AG20443 (cell line): Measurements from ENCODE around the gene MYH9.
A peak's percentile ranks its signal among the peaks of the same experiment; 100 is the strongest.
"Not testable (repeated sequence)": the region's sequence is repeated elsewhere in the genome, so short reads cannot be mapped to it uniquely, and the experiment has no call there.

ENCODE experiments used
- DNase-seq: peaks from one replicate; pipeline ENCODE4 v3.0.0; 2012; ENCODE audit warnings: low spot score, mixed read lengths

The MYH9 gene

DNA sequence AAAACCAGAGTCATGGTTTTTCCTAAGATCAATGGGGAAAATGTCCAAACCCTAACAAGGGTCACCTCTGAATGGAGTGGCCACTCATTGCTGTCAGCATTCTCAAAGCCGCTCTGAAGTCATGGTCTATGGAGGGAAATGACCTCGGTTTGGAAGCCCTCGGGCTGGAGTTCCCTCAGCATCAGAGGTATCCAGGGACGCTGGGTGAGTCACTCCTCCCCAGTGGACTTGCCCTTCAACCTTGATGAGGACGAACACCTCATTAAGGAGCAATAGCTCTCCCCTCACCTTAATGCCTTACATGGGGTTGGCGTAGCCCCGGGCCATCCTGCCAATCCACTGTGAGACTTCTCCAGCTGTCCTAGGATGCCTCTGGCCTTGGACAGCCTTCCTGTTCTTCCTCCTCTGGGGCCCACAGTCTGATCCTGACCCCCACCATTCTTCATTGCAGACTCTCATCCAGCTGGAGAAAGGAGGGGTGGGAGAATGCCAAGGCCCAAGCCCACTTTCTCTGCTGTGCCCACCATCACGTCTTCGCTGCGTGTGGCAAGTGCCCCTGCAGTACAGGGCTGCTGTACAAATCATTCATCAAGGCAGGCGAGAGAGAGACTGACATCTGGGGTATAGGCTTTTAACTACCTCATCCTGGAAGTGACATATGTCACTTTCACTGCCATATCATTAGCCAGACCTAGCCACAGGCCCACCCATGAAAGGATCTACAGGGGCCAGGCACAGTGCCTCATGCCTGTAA, 25.4 kb upstream of the MYH9 start:
- DNase-seq: no peak

- no peak for DNase-seq
Measured at GRCh38 chr22:36411589-36412258, 24.0 kb upstream of the MYH9 start.

- no peak for DNase-seq
Measured at GRCh38 chr22:36409911-36410756, 22.4 kb upstream of the MYH9 start.

DNA sequence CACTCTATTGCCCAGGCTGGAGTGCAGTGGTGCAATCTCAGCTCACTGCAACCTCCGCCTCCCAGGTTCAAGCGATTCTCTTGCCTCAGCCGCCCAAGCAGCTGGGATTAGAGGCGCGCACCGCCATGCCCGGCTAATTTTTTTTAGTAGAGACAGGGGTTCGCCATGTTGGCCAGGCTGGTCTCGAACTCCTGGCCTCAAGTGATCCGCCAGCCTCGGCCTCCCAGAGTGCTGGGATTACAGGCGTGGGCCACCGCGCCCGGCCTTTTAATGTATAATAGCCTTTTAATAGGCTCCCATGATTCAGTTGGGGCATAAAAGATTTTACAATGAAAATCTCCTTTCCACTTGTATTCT, 21.8 kb upstream of the MYH9 start:
- DNase-seq: not testable (repeated sequence)

GRCh38 chr22:36409056-36409455, 21.3 kb upstream of the MYH9 start:
- DNase-seq: no peak

GRCh38 chr22:36406721-36407120, 19.0 kb upstream of the MYH9 start:
- no peak for DNase-seq

GRCh38 chr22:36405671-36406538, 18.1 kb upstream of the MYH9 start:
- peak; percentile 42 for DNase-seq

- no peak for DNase-seq
Measured at GRCh38 chr22:36405221-36405661, 17.5 kb upstream of the MYH9 start.

- no peak for DNase-seq
Measured at GRCh38 chr22:36404446-36404845, 16.7 kb upstream of the MYH9 start.

GRCh38 chr22:36399472-36399778, 11.7 kb upstream of the MYH9 start:
- DNase-seq: no peak

DNA sequence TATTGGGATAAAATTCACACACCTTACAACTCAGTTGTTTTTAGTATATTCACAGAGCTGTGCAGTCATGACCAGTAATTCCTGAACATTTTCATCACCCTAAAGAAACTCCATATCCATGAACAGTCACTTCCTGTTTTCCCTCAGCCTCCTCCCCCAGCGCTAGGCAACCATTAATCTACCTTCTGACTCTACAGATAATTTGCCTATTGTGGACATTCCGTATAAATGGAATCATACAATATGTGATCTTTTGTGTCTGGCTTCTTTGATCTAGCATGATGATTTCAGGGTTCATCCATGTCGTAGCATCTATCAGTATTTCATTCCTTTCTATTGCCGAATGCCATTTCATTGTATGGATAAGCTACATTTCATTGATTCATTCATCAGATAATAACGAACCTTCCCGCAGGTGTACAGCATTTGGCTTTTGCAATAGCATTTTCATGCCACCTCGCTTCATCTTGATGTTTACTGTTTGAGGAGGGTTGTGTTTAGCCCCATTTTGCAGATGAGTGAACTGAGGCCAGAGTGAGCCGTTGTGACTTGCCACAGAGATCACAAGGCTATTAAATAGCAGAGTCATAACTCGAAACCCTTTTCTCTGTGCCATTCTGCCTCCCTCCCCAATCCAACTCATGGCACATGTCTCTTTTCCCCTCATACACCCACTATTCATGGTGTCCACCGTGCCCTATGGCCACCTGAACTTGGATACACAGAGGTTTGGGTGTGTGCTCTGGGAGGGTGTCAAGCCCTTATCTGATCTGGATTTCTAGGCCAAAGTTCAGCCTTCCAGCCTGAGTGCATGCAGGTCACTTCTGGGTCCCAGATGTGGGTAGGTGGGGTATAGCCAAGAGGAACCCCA, 11.1 kb upstream of the MYH9 start:
- peak; percentile 71 for DNase-seq

DNA sequence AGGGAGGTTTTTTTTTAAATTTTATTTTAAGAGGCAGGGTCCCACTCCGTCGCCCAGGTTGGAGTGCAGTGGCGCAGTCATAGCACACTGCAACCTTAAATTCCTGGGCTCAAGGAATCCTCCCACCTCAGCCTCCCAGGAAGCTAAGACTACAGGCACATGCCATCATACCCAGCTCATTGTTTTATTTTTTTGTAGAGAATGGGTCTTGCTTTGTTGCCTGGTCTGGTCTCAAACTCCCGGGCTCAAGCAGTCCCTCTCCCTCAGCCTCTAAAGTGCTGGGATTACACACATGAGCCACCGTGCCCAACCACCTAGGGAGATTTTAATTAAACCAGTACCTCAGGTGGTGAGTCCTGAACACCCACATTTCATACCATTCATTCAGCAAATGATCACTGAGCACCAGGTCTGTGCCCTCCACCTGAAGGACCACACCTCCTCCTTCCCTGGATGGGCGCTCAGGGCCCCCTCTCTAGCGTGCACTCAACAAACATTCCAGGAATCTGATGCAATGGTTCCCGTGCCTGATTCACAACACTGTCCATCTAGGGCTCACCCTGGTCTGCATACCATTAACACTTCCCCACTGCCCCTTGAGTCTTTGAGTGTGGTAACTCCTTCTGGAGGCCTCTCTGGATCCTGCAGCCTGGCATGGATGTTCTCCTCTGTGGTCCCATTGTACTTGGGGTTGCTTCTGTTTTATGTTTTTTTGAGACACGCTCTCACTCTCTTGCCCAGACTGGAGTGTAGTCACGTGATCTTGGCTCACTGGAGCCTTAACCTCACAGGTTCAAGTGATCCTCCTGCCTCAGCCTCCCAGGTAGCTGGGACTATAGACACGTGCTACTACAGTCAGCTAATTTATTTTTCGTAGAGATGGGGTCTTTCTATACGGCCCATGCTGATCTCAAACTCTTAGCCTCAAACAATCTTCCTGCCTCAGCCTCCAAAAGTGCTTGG, 9.6 kb upstream of the MYH9 start:
- DNase-seq: peak; percentile 75

GRCh38 chr22:36395915-36396314, 8.1 kb upstream of the MYH9 start:
- peak; percentile 37 for DNase-seq

DNA sequence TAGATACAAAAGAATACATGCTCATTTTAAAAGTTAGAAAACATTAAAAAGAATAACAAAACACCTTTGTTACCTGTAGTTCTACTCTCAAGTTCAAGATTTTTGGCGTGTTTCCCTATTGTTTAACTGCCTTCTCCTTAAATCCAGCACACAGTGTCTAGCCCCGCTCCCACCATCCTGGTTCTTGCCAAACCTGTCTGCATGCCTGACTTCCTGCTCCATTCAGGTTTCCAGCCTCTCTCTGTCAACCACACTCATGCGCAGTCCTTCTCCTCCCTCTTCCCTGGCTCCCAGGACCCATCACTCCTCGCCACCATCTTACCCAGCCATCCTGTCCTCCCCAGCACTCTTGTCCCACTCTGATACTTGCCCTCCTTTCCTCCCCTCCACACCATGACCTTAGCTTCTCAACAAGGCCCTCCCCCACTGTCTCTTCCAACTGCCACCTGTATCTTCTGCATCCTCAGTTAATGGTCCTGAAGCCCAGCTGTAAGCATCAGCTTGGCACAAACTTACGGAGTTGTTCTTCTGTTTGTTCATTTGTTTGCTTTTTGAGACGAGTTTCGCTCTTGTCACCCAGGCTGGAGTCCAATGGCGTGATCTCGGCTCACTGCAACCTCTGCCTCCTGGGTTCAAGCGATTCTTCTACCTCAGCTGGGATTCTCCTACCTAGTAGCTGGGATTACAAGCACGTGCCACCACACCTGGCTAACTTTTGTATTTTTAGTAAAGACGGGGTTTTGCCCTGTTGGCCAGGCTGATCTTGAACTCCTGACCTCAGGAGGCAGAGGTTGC, 7.5 kb upstream of the MYH9 start:
- DNase-seq: no peak

DNA sequence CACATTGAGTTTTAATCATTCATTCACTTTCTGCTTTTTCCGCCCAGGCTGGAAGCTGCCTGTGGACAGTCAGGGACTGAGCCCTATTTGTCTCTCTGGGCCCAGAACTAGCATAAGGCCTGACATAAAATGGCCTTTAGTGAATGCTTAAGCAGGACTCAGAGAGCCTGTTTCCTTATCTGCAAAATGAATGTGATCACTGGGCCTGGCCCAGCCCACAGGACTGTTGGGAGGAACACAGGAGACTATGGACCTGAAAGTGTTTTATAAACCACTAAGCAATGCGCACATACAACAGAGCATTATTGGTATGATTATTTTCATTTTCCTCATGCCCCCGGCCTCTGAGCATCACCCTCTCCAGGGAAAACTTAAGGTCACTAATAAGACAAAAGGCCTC, 3.9 kb upstream of the MYH9 start:
- no peak for DNase-seq

- not testable (repeated sequence) for DNase-seq
Measured at GRCh38 chr22:36389122-36389521, 1.4 kb upstream of the MYH9 start.

GRCh38 chr22:36387709-36387958, 133 bp downstream of the MYH9 start:
- no peak for DNase-seq

DNA sequence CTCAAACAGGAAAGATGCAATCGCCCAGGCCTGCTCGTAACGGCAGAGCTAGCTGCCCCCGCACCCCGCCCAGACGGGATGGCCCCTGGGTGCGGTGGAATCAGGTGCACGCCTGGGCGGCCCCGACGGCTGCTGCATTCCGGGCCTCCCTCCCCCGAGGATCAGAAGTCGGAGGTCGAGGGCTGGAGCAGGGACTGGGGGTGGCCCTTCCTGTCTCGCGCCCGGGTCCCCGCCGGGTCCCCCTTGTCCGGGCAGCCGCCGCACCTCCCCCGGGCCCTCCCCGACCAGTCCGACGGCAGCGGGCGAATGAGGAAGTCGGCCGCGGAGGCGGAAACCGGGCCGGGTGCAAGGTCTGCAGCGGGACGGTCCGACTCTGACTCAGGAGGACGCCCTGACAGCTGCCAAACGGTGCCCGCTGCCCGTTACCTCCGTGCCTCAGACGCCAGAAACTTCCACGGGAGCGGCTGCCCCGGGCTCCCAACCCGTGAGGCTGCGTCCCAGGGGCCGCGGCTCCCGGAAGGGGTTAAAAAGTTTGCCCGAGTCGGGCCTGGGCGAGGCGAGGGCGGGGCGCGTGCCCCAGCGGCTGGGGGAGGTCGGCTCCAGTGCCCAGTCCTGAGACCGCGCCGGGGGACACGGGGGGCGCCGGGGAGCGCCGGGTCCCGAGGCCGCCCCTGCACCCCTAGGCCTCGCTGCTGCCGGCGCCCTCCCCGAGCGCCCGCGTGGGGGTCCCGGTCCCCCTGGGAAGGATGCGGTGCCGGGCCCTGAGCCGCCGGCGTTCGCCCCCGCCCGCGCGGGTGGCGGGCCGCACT, 663 bp downstream of the MYH9 start:
- DNase-seq: peak; percentile 46
